ACHN (cell line): Measurements from ENCODE around the gene OR5H15.

Source experiments
- DNase-seq: peaks from one replicate; pipeline ENCODE4 v3.0.0-alpha.2; 2015
- in situ Hi-C: cut with HindIII; loops from 2 replicates; pipeline ENCODE4 v1.10.0; 2017; ENCODE audit warnings: low sequenced_read_pairs, low pct_ligation_motif_present, low pct_unique_long_range_greater_than_20kb

The OR5H15 gene

DNA sequence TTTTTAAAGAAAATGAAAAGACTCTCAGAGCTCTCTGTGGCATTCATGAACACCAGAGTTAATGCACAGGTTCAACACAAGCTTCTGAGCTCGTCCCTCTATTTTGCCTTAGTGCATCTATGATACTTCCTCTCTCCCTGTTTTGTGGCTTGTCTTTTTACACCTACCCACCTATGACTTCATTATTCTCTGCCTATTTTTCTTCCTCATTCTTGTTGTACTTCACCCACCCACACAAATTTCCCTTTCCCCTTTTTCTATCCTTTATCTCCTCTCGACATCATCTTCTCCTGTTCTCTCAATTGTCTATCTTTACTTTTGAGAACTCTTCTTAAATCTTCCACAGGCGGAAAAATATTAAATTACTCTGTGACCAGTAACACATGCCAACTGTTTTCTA, 48.6 kb downstream of the OR5H15 start:
- no peak for DNase-seq
- in situ Hi-C loops: no loop called here
